Ishikawa (cell line): ENCODE data around the gene ARHGEF39.

ENCODE experiments used
- CEBPB ChIP-seq: IDR thresholded peaks from 2 replicates; pipeline ENCODE4 v1.6.1; 2012
- CREB1 ChIP-seq: IDR thresholded peaks from 2 replicates; pipeline ENCODE4 v1.6.1; 2012; ENCODE audit warnings: low read depth
- EGR1 ChIP-seq: IDR thresholded peaks from 2 replicates; pipeline ENCODE4 v1.6.1; 2012
- EP300 ChIP-seq: IDR thresholded peaks from 2 replicates; pipeline ENCODE4 v1.6.1; 2012; ENCODE audit warnings: borderline replicate concordance
- MAX ChIP-seq: IDR thresholded peaks from 2 replicates; pipeline ENCODE4 v1.6.1; 2012
- NFIC ChIP-seq: IDR thresholded peaks from 2 replicates; pipeline ENCODE4 v1.6.1; 2012
- RAD21 ChIP-seq: IDR thresholded peaks from 2 replicates; pipeline ENCODE4 v1.6.1; 2012; ENCODE audit warnings: low read depth
- REST ChIP-seq: IDR thresholded peaks from 2 replicates; pipeline ENCODE4 v1.6.1; 2012; ENCODE audit warnings: low read depth, mild to moderate bottlenecking
- TAF1 ChIP-seq: IDR thresholded peaks from 2 replicates; pipeline ENCODE4 v1.6.1; 2012; ENCODE audit warnings: low read depth, mild to moderate bottlenecking
- TCF12 ChIP-seq: IDR thresholded peaks from 2 replicates; pipeline ENCODE4 v1.6.1; 2012; ENCODE audit warnings: low read depth
- TEAD4 ChIP-seq: IDR thresholded peaks from 2 replicates; pipeline ENCODE4 v1.6.1; 2012
- USF1 ChIP-seq: IDR thresholded peaks from 2 replicates; pipeline ENCODE4 v1.6.1; 2012
- YY1 ChIP-seq: IDR thresholded peaks from 2 replicates; pipeline ENCODE4 v1.6.1; 2012; ENCODE audit warnings: low read depth
- ZBTB7A ChIP-seq: IDR thresholded peaks from 2 replicates; pipeline ENCODE4 v1.6.1; 2012; ENCODE audit warnings: low read depth

GRCh38 chr9:35708146-35708545 is 43.2 kb upstream of the ARHGEF39 start:
- TF ChIP-seq MAX (no peak), REST (no peak), TAF1 (no peak), EGR1 (no peak), NFIC (no peak), EP300 (no peak), CREB1 (no peak), RAD21 (no peak), YY1 (no peak), CEBPB (no peak), USF1 (no peak), ZBTB7A (no peak), TCF12 (no peak), TEAD4 (no peak)
